DMS79 (cell line): ENCODE results near the gene GPATCH2.

ENCODE experiments used
- DNase-seq: peaks from one replicate; lab custom pipeline; 2025; lab: John Stamatoyannopoulos, UW

GPATCH2 gene

GRCh38 chr1:217630711-217631591 is at the start of gene GPATCH2, which contains the start of gene SPATA17:
Gene GPATCH2, minus strand, starts transcription at chr1:217631090. Its CDS starts 119 bp downstream, at chr1:217630971.
Gene SPATA17, plus strand, starts transcription at chr1:217631344. Its CDS starts 35 bp downstream, at chr1:217631379.
- peak; percentile 79 for DNase-seq

- no peak for DNase-seq
Observed at GRCh38 chr1:217674028-217674729, 43.3 kb upstream of the GPATCH2 start.

- no peak for DNase-seq
Observed at GRCh38 chr1:217673387-217673786, 42.5 kb upstream of the GPATCH2 start.

- DNase-seq: no peak
Observed at GRCh38 chr1:217668351-217668940, 37.6 kb upstream of the GPATCH2 start.

GRCh38 chr1:217661407-217661806 is 30.5 kb upstream of the GPATCH2 start:
- no peak for DNase-seq

- DNase-seq: no peak
Observed at GRCh38 chr1:217660353-217661062, 29.6 kb upstream of the GPATCH2 start.

- DNase-seq: no peak
Observed at GRCh38 chr1:217650674-217651073, 19.8 kb upstream of the GPATCH2 start.

GRCh38 chr1:217647791-217648190 is 16.9 kb upstream of the GPATCH2 start:
- DNase-seq: no peak

- DNase-seq: no peak
Observed at GRCh38 chr1:217642455-217642854, 11.6 kb upstream of the GPATCH2 start.

GRCh38 chr1:217627431-217627830 is 3.5 kb downstream of the GPATCH2 start:
- no peak for DNase-seq

GRCh38 chr1:217626321-217626720 is 4.6 kb downstream of the GPATCH2 start:
- DNase-seq: no peak

- DNase-seq: no peak
Observed at GRCh38 chr1:217622042-217622441, 8.8 kb downstream of the GPATCH2 start.

- DNase-seq: no peak
Observed at GRCh38 chr1:217620814-217621213, 10.1 kb downstream of the GPATCH2 start.

GRCh38 chr1:217617126-217617525 is 13.8 kb downstream of the GPATCH2 start:
- no peak for DNase-seq

- no peak for DNase-seq
Observed at GRCh38 chr1:217614200-217614712, 16.6 kb downstream of the GPATCH2 start.

GRCh38 chr1:217605390-217605789 is 25.5 kb downstream of the GPATCH2 start:
- no peak for DNase-seq

GRCh38 chr1:217602380-217602779 is 28.5 kb downstream of the GPATCH2 start:
- no peak for DNase-seq

- no peak for DNase-seq
Observed at GRCh38 chr1:217599154-217599553, 31.7 kb downstream of the GPATCH2 start.

- DNase-seq: no peak
Observed at GRCh38 chr1:217590598-217590997, 40.3 kb downstream of the GPATCH2 start.

GRCh38 chr1:217586586-217586985 is 44.3 kb downstream of the GPATCH2 start:
- no peak for DNase-seq

- DNase-seq: no peak
Observed at GRCh38 chr1:217585577-217585976, 45.3 kb downstream of the GPATCH2 start.
